HG02571 (cell line): ENCODE measurements around the gene FTCD.
"Not testable (repeated sequence)": the region's sequence is repeated elsewhere in the genome, so short reads cannot be mapped to it uniquely, and the experiment has no call there.

Experiments used
- ATAC-seq: cut with Tn5 transposase; IDR thresholded peaks from one replicate; pipeline ENCODE4 v1.9.1; 2021; ENCODE audit warnings: mild to moderate bottlenecking, moderate library complexity; ENCODE audit not compliant: unreplicated experiment

The FTCD gene

GRCh38 chr21:46171996-46172862 is 16.9 kb upstream of the FTCD start:
- no peak for ATAC-seq

- ATAC-seq = no peak
Observed at GRCh38 chr21:46171585-46171984, 16.2 kb upstream of the FTCD start.

- ATAC-seq = not testable (repeated sequence)
Observed at GRCh38 chr21:46170436-46171193, 15.2 kb upstream of the FTCD start.

GRCh38 chr21:46168659-46169386 is 13.4 kb upstream of the FTCD start:
- ATAC-seq = no peak

- no peak for ATAC-seq
Observed at GRCh38 chr21:46168238-46168637, 12.9 kb upstream of the FTCD start.

- no peak for ATAC-seq
Observed at GRCh38 chr21:46165098-46165497, 9.7 kb upstream of the FTCD start.

GRCh38 chr21:46163380-46163779 is 8.0 kb upstream of the FTCD start:
- no peak for ATAC-seq

GRCh38 chr21:46161633-46162592 is 6.5 kb upstream of the FTCD start:
- ATAC-seq = no peak

- no peak for ATAC-seq
Observed at GRCh38 chr21:46160907-46161632, 5.7 kb upstream of the FTCD start.

GRCh38 chr21:46160657-46160906 is 5.2 kb upstream of the FTCD start:
- no peak for ATAC-seq

GRCh38 chr21:46159841-46160656 is 4.7 kb upstream of the FTCD start:
- no peak for ATAC-seq

- no peak for ATAC-seq
Observed at GRCh38 chr21:46159390-46159789, 4.0 kb upstream of the FTCD start.

- no peak for ATAC-seq
Observed at GRCh38 chr21:46158666-46159300, 3.4 kb upstream of the FTCD start.

- no peak for ATAC-seq
Observed at GRCh38 chr21:46157987-46158451, 2.6 kb upstream of the FTCD start.

- ATAC-seq = no peak
Observed at GRCh38 chr21:46157396-46157986, 2.1 kb upstream of the FTCD start.

GRCh38 chr21:46156678-46157077 is 1.3 kb upstream of the FTCD start:
- no peak for ATAC-seq

GRCh38 chr21:46156378-46156645 is 933 bp upstream of the FTCD start:
- no peak for ATAC-seq

GRCh38 chr21:46154955-46155513 is 345 bp downstream of the FTCD start:
- ATAC-seq = no peak
